ENCODE data around the gene BTBD1.

Gene BTBD1

GRCh38 chr15:83057696-83058376 is 9.2 kb downstream of the BTBD1 start:
- H2AFZ ChIP-seq (ENCODE audit: low read depth, low read length), result no peak overlapping the region
- H3K4me1 ChIP-seq (ENCODE audit: insufficient read depth, low read length), result peaks cover 19% of the 10 kb centered on the region
- H3K4me3 ChIP-seq (ENCODE audit: low read depth in 1 of 2, low read length in 2 of 2), result no peak overlapping the region
- no peak for ATAC-seq (ENCODE audit: insufficient read depth, low read depth)
- H4K20me1 ChIP-seq (ENCODE audit: insufficient read depth, low read length), result peaks cover 37% of the 10 kb centered on the region; the same call in 1 of the 2 replicates
- H3K79me2 ChIP-seq (ENCODE audit: insufficient read depth, low read length), result peaks cover 74% of the 10 kb centered on the region
- H3K27me3 ChIP-seq (ENCODE audit: insufficient read depth, low read length, poor library complexity), result no peaks in the 10 kb centered on the region
- H3K4me2 ChIP-seq (ENCODE audit: insufficient read depth, low read length), result no peak overlapping the region
- H3K9ac ChIP-seq (ENCODE audit: low read depth, low read length), result no peak overlapping the region
- no peak for DNase-seq
- H3K9me3 ChIP-seq (ENCODE audit: insufficient read depth, low read length, severe bottlenecking), result no peaks in the 10 kb centered on the region
- H3K36me3 ChIP-seq (ENCODE audit: insufficient read depth, low read length), result peaks cover 63% of the 10 kb centered on the region
- no peak overlapping the region for H3K27ac ChIP-seq (ENCODE audit: low read length)
- TF ChIP-seq CTCF (IDR thresholded peaks at IDR 0.05; ENCODE audit: borderline replicate concordance, extremely low read depth, low read length, poor library complexity, severe bottlenecking) (no peak), EZH2 (IDR thresholded peaks at IDR 0.05; ENCODE audit: borderline replicate concordance, low read depth, low read length, severe bottlenecking) (no peak)

- Histone ChIP-seq H3K4me1 (ENCODE audit: insufficient read depth, low read length) (peaks cover 11% of the 10 kb centered on the region; the same call in 1 of the 2 replicates), H3K79me2 (ENCODE audit: insufficient read depth, low read length) (peaks cover 69% of the 10 kb centered on the region), H3K27me3 (ENCODE audit: insufficient read depth, low read length, poor library complexity) (no peaks in the 10 kb centered on the region), H3K36me3 (ENCODE audit: insufficient read depth, low read length) (peaks cover 57% of the 10 kb centered on the region), H3K4me2 (ENCODE audit: insufficient read depth, low read length) (no peak overlapping the region), H3K9ac (ENCODE audit: low read depth, low read length) (no peak overlapping the region), H2AFZ (ENCODE audit: low read depth, low read length) (no peak overlapping the region), H3K4me3 (ENCODE audit: low read depth in 1 of 2, low read length in 2 of 2) (no peak overlapping the region), H4K20me1 (ENCODE audit: insufficient read depth, low read length) (peaks cover 29% of the 10 kb centered on the region; the same call in 1 of the 2 replicates), H3K27ac (ENCODE audit: low read length) (no peak overlapping the region), H3K9me3 (ENCODE audit: insufficient read depth, low read length, severe bottlenecking) (no peaks in the 10 kb centered on the region)
- DNase-seq, result no peak
- no peak for ATAC-seq (ENCODE audit: insufficient read depth, low read depth)
- TF ChIP-seq EZH2 (IDR thresholded peaks at IDR 0.05; ENCODE audit: borderline replicate concordance, low read depth, low read length, severe bottlenecking) (no peak), CTCF (IDR thresholded peaks at IDR 0.05; ENCODE audit: borderline replicate concordance, extremely low read depth, low read length, poor library complexity, severe bottlenecking) (no peak)
These were observed 10.1 kb downstream of the BTBD1 start for GRCh38 chr15:83057002-83057401.

GRCh38 chr15:83053151-83053550 is 13.9 kb downstream of the BTBD1 start:
- peaks cover 20% of the 10 kb centered on the region; the same call in 1 of the 2 replicates for H4K20me1 ChIP-seq (ENCODE audit: insufficient read depth, low read length)
- H3K4me3 ChIP-seq (ENCODE audit: low read depth in 1 of 2, low read length in 2 of 2), result no peak overlapping the region
- no peak for DNase-seq
- no peak for TF ChIP-seq CTCF (IDR thresholded peaks at IDR 0.05; ENCODE audit: borderline replicate concordance, extremely low read depth, low read length, poor library complexity, severe bottlenecking)
- no peak for TF ChIP-seq EZH2 (IDR thresholded peaks at IDR 0.05; ENCODE audit: borderline replicate concordance, low read depth, low read length, severe bottlenecking)
- peaks cover 35% of the 10 kb centered on the region for H3K79me2 ChIP-seq (ENCODE audit: insufficient read depth, low read length)
- no peak overlapping the region for H3K9ac ChIP-seq (ENCODE audit: low read depth, low read length)
- no peak overlapping the region for H2AFZ ChIP-seq (ENCODE audit: low read depth, low read length)
- peaks cover 74% of the 10 kb centered on the region for H3K36me3 ChIP-seq (ENCODE audit: insufficient read depth, low read length)
- no peak overlapping the region for H3K4me2 ChIP-seq (ENCODE audit: insufficient read depth, low read length)
- no peaks in the 10 kb centered on the region for H3K27me3 ChIP-seq (ENCODE audit: insufficient read depth, low read length, poor library complexity)
- no peaks in the 10 kb centered on the region for H3K9me3 ChIP-seq (ENCODE audit: insufficient read depth, low read length, severe bottlenecking)
- no peak for ATAC-seq (ENCODE audit: insufficient read depth, low read depth)
- no peak overlapping the region for H3K27ac ChIP-seq (ENCODE audit: low read length)
- H3K4me1 ChIP-seq (ENCODE audit: insufficient read depth, low read length), result no peaks in the 10 kb centered on the region
